ENCODE data around the gene EIF2B2. TPM values are rescaled to one million over a fixed set of nuclear protein-coding genes. Genes with fewer than 3 reads are reported as not detected.
A peak's percentile ranks its signal among the peaks of the same experiment; 100 is the strongest.

Gene EIF2B2
- total RNA-seq, 1 donor from 2014 or later, result 36.1 TPM

DNA sequence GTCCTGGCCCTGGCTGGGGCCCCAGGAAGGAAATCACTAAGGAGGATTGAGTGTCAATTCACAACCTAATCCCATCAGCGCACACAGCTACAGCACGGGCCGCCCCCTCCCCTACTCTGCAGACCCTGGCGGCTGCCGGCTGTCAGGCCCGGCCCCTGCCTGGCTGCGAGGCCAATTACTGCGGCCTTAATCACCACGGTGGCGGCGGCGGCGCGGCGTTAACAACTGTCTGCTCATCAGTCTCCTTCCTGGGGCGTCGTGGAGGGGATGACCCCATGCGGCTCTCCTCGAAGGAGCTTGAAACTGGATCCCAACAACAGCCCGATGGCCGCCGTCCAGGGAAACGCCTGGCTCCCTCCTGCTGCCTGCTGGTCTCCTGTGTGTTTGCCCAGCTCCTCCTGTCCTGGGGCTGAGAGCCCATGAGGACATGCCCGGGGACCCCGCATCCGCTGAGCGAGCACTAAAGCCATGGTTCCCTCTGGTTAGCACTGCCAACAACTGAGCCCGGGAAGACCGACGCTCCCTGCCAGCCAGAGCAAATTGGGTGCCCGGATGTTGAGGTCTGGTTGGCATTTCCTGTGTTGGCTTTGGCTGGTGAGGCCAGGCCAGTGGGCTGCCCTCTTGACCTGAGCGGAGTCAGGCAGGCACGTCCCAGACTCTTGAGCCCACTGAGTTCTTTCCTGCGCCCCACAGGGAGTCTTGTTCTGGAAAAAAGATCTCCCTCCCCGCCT lies 21.8 kb upstream of the EIF2B2 start:
- Mint-ChIP-seq H3K9me3 (ENCODE audit: low read depth) (no peaks in the 10 kb centered on the region), H3K36me3 (ENCODE audit: insufficient read depth) (no peaks in the 10 kb centered on the region), H3K4me1 (ENCODE audit: low read depth) (peaks cover 16% of the 10 kb centered on the region), H3K27me3 (peaks cover 38% of the 10 kb centered on the region), H3K4me3 (ENCODE audit: low read depth) (no peak overlapping the region), H3K27ac (peak overlapping the region; percentile 59)
- TF ChIP-seq, protein P1, sequence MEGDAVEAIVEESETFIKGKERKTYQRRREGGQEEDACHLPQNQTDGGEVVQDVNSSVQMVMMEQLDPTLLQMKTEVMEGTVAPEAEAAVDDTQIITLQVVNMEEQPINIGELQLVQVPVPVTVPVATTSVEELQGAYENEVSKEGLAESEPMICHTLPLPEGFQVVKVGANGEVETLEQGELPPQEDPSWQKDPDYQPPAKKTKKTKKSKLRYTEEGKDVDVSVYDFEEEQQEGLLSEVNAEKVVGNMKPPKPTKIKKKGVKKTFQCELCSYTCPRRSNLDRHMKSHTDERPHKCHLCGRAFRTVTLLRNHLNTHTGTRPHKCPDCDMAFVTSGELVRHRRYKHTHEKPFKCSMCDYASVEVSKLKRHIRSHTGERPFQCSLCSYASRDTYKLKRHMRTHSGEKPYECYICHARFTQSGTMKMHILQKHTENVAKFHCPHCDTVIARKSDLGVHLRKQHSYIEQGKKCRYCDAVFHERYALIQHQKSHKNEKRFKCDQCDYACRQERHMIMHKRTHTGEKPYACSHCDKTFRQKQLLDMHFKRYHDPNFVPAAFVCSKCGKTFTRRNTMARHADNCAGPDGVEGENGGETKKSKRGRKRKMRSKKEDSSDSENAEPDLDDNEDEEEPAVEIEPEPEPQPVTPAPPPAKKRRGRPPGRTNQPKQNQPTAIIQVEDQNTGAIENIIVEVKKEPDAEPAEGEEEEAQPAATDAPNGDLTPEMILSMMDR (IDR thresholded peaks at IDR 0.05; ENCODE audit: unreplicated experiment), result no peak
- DNase-seq (ENCODE audit: low spot score, unreplicated experiment), result no peak

DNA sequence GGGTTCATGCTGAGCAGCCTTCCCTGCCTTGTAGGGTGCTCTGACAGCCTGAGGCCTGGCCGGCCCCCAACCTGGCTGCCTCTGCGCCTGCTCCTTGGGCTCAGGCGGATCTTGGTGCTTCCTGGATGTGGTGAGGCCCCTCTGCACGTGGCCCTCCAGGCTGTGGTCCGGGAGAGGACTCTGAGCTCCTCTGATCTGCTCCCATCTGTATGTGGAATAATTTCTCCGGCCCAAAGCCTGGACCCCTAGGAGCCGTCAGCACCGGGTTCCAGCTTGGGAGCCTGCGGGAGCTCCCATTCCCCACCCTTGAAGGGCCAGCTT lies 21.3 kb upstream of the EIF2B2 start:
- Mint-ChIP-seq H3K4me3 (ENCODE audit: low read depth) (no peak overlapping the region), H3K4me1 (ENCODE audit: low read depth) (peaks cover 16% of the 10 kb centered on the region), H3K27me3 (peaks cover 32% of the 10 kb centered on the region), H3K36me3 (ENCODE audit: insufficient read depth) (no peaks in the 10 kb centered on the region), H3K9me3 (ENCODE audit: low read depth) (no peaks in the 10 kb centered on the region), H3K27ac (peak overlapping the region; percentile 59)
- TF ChIP-seq, protein P1 (IDR thresholded peaks at IDR 0.05; ENCODE audit: unreplicated experiment), result no peak
- DNase-seq (ENCODE audit: low spot score, unreplicated experiment), result no peak

DNA sequence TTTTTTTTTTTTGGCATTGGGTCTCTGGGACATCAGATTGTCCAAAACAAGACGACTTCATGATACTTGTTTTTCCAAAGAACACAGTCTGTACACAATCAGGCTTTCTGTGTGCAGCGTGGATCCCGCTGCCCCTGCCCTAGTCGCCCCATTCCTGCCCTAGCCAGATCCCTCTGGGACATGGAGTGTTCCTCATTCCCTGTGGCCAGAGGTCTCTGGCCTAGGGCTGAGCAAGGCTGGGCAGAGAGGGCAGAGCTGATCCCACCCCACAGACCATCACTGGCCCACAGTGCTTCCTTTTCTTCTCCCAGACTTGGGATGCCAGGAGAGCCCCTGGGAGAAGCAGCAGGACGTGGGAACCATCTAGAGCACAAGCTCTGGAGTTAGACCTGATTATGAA lies 20.9 kb upstream of the EIF2B2 start:
- Mint-ChIP-seq H3K9me3 (ENCODE audit: low read depth) (no peaks in the 10 kb centered on the region), H3K27me3 (peaks cover 31% of the 10 kb centered on the region), H3K4me1 (ENCODE audit: low read depth) (peaks cover 16% of the 10 kb centered on the region), H3K27ac (no peak overlapping the region), H3K4me3 (ENCODE audit: low read depth) (no peak overlapping the region), H3K36me3 (ENCODE audit: insufficient read depth) (no peaks in the 10 kb centered on the region)
- DNase-seq (ENCODE audit: low spot score, unreplicated experiment), result no peak
- TF ChIP-seq, protein P1 (IDR thresholded peaks at IDR 0.05; ENCODE audit: unreplicated experiment), result no peak

DNA sequence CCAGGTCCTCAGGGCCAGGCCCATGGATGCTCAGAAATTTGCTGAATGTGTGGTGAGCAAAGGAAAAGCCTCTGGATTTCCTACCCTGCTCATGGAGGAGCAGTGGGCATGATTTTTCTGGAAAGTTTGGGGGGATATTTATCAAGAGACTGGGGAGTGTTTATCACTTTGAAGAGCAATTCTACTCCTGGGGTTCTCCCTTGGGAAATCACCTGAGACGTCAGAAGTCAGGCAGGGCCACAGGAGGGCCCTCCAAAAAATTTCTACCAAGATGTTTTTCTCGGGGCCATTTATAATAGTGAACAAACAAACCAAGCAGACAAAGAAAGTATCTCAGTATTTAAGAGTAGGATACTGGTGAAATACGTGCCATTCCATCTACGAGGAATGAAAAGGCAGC lies 20.1 kb upstream of the EIF2B2 start:
- H3K27me3 Mint-ChIP-seq, result peaks cover 29% of the 10 kb centered on the region
- DNase-seq (ENCODE audit: low spot score, unreplicated experiment), result no peak
- no peaks in the 10 kb centered on the region for H3K36me3 Mint-ChIP-seq (ENCODE audit: insufficient read depth)
- no peak overlapping the region for H3K4me3 Mint-ChIP-seq (ENCODE audit: low read depth)
- TF ChIP-seq, protein P1 (IDR thresholded peaks at IDR 0.05; ENCODE audit: unreplicated experiment), result no peak
- peak overlapping the region; percentile 67 for H3K27ac Mint-ChIP-seq
- no peaks in the 10 kb centered on the region for H3K9me3 Mint-ChIP-seq (ENCODE audit: low read depth)
- H3K4me1 Mint-ChIP-seq (ENCODE audit: low read depth), result peaks cover 14% of the 10 kb centered on the region

DNA sequence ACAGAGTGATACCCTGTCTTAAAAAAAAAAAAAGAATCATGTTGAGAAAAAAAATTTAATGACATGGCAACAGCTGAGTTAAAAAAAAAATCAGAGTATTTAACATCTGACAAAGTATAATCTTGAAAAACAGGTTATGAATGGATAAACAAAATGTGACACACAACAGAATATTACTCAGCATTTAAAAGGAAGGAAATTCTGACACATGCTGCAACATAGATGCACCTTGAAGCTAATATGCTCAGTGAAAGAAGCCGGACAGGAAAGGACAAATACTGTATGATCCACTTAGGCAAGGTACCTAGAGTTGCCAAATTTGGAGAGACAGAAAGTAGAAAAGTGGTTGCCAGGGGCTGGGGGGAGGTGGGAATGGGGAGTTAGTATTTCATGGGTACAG lies 19.4 kb upstream of the EIF2B2 start:
- H3K9me3 Mint-ChIP-seq (ENCODE audit: low read depth), result no peaks in the 10 kb centered on the region
- H3K4me1 Mint-ChIP-seq (ENCODE audit: low read depth), result peaks cover 10% of the 10 kb centered on the region
- H3K4me3 Mint-ChIP-seq (ENCODE audit: low read depth), result no peak overlapping the region
- DNase-seq (ENCODE audit: low spot score, unreplicated experiment), result no peak
- H3K27ac Mint-ChIP-seq, result no peak overlapping the region
- TF ChIP-seq, protein P1 (IDR thresholded peaks at IDR 0.05; ENCODE audit: unreplicated experiment), result no peak
- H3K27me3 Mint-ChIP-seq, result peaks cover 26% of the 10 kb centered on the region
- no peaks in the 10 kb centered on the region for H3K36me3 Mint-ChIP-seq (ENCODE audit: insufficient read depth)
